NCI-H345 (cell line): ENCODE data around the gene PLEKHA5.
"Not testable (repeated sequence)": the region's sequence is repeated elsewhere in the genome, so short reads cannot be mapped to it uniquely, and the experiment has no call there.

Source experiments
- DNase-seq: peaks from one replicate; lab custom pipeline; 2025; lab: John Stamatoyannopoulos, UW

The PLEKHA5 gene

GRCh38 chr12:19404242-19404880, 274.8 kb downstream of the PLEKHA5 start:
- no peak for DNase-seq

- DNase-seq, result no peak
Measured at GRCh38 chr12:19409376-19409775, 279.8 kb downstream of the PLEKHA5 start.

GRCh38 chr12:19410211-19410610, 280.7 kb downstream of the PLEKHA5 start:
- DNase-seq, result no peak

GRCh38 chr12:19410629-19411185, 281.2 kb downstream of the PLEKHA5 start:
- DNase-seq, result no peak

GRCh38 chr12:19411234-19412204, 282.0 kb downstream of the PLEKHA5 start:
- DNase-seq, result no peak

GRCh38 chr12:19412844-19413243, 283.3 kb downstream of the PLEKHA5 start:
- DNase-seq, result no peak

- DNase-seq, result not testable (repeated sequence)
Measured at GRCh38 chr12:19413582-19413981, 284.0 kb downstream of the PLEKHA5 start.

- no peak for DNase-seq
Measured at GRCh38 chr12:19415563-19415962, 286.0 kb downstream of the PLEKHA5 start.

GRCh38 chr12:19419086-19419485, 289.6 kb downstream of the PLEKHA5 start:
- DNase-seq, result no peak

- no peak for DNase-seq
Measured at GRCh38 chr12:19421503-19422282, 292.2 kb downstream of the PLEKHA5 start.

- DNase-seq, result no peak
Measured at GRCh38 chr12:19423166-19423930, 293.8 kb downstream of the PLEKHA5 start.
